ENCODE results near the gene NEGR1.

DNA sequence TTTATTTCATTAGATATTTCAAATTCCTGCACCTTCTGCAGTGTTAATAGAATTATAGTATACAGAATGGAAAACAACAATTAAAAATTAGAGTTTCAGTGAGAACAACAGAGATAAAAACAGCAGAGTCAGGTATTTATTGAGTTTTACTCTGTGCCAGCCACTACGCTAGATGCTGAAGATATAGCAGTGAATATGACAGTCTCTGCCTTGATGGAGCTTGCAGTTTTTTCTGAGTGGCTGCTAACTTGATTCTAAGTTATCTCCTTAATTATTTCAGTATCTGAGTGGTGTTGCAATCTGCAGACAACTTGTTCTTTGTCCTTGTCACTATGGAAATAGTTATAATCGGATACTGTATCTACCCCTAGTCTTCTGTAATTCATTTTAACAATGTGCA, 817.2 kb downstream of the NEGR1 start:
- TF ChIP-seq, protein P1, sequence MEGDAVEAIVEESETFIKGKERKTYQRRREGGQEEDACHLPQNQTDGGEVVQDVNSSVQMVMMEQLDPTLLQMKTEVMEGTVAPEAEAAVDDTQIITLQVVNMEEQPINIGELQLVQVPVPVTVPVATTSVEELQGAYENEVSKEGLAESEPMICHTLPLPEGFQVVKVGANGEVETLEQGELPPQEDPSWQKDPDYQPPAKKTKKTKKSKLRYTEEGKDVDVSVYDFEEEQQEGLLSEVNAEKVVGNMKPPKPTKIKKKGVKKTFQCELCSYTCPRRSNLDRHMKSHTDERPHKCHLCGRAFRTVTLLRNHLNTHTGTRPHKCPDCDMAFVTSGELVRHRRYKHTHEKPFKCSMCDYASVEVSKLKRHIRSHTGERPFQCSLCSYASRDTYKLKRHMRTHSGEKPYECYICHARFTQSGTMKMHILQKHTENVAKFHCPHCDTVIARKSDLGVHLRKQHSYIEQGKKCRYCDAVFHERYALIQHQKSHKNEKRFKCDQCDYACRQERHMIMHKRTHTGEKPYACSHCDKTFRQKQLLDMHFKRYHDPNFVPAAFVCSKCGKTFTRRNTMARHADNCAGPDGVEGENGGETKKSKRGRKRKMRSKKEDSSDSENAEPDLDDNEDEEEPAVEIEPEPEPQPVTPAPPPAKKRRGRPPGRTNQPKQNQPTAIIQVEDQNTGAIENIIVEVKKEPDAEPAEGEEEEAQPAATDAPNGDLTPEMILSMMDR (IDR thresholded peaks at IDR 0.05; ENCODE audit: poor library complexity), result no peak
- TF ChIP-seq EZH2 (IDR thresholded peaks at IDR 0.05; ENCODE audit: borderline replicate concordance), result no peak
- no peak for TF ChIP-seq EZH2phosphoT487 (IDR thresholded peaks at IDR 0.05; ENCODE audit: low read depth, severe bottlenecking, unreplicated experiment)

Measured in hepatocyte (in vitro differentiated cells).